Adrenal gland (tissue), 12 donors: ENCODE data around the gene TELO2. TPM values are rescaled to one million over a fixed set of nuclear protein-coding genes. Genes with fewer than 3 reads are reported as not detected.
A peak's percentile ranks its signal among the peaks of the same experiment; 100 is the strongest.
"Not testable (repeated sequence)": the region's sequence is repeated elsewhere in the genome, so short reads cannot be mapped to it uniquely, and the experiment has no call there.

Experiments used
- DNase-seq, 7 donors: peaks; one replicate each; pipeline ENCODE4 v3.0.0-alpha.2; 2019 to 2020
- H3K27ac ChIP-seq, 5 donors: fragments of 200-600 bp; sonication (generic) in 4 of 5; 1 replicate in 3 of 5; 2 replicates in 2 of 5; pipeline versions ENCODE4 v1.5.1 to v1.8.0; 2016 to 2020; ENCODE audit warnings: mild to moderate bottlenecking in 1 of 5
- H3K27me3 ChIP-seq: fragments of 200-600 bp; 2 replicates; pipeline ENCODE4 v1.8.0; 2021
- H3K36me3 ChIP-seq, 2 donors: fragments of 200-600 bp; replicated peaks in 1 of 2; 1 replicate in 1 of 2; 2 replicates in 1 of 2; pipeline versions ENCODE4 v1.5.1 to v1.8.0; 2018 to 2022
- H3K4me1 ChIP-seq, 2 donors: fragments of 200-600 bp; replicated peaks in 1 of 2; 1 replicate in 1 of 2; 2 replicates in 1 of 2; pipeline versions ENCODE4 v1.5.1 to v1.8.0; 2018 to 2021
- H3K4me3 ChIP-seq, 4 donors: fragments of 200-600 bp; sonication (generic) in 3 of 4; one replicate each; pipeline ENCODE4 v1.5.1; 2016 to 2018
- H3K9me3 ChIP-seq, 3 donors: fragments of 200-600 bp; sonication (generic) in 1 of 3; replicated peaks in 1 of 3; 1 replicate in 2 of 3; 2 replicates in 1 of 3; pipeline versions ENCODE4 v1.5.1 to v1.8.0; 2016 to 2021
- CTCF ChIP-seq, 6 experiments: fragments of 450-650 bp in 4 of 6; fragments of 200-600 bp in 2 of 6; sonication (generic) in 1 of 6; IDR thresholded peaks; 1 replicate in 5 of 6; 2 replicates in 1 of 6; pipeline versions ENCODE4 v1.5.1 to v1.8.0; 2016 to 2021; ENCODE audit warnings: antibody characterized with exemption in 6 of 6, mild to moderate bottlenecking in 2 of 6, moderate library complexity in 1 of 6
- POLR2A ChIP-seq, 2 donors: fragments of 450-650 bp; IDR thresholded peaks; one replicate each; pipeline ENCODE4 v1.6.1; 2017; ENCODE audit warnings: antibody characterized with exemption in 2 of 2, mild to moderate bottlenecking in 2 of 2, moderate library complexity in 1 of 2
- WGBS, 4 donors: extraction: QIAGEN DNeasy Blood & Tissue Kit in 2 of 4; methylation state at CpG; one replicate each; pipeline versions ENCODE4 v1.1.5 to v1.1.7; 2013 to 2017; 5-methylcytosine and 5-hydroxymethylcytosine counted together
- intact Hi-C, 2 donors: fragments of 100-400 bp; cut with DNase I; formaldehyde crosslinking; loops; one replicate each; pipeline versions ENCODE4 v1.14.1 to v1.15.0; 2022 to 2023
- polyA plus RNA-seq, 3 donors: library from polyadenylated mRNA; stranded (reverse); fragments of 200-250 nt in 2 of 3; fragments of 350-450 nt in 1 of 3; fragmentation: Illumina TruSeq in 1 of 3; extraction: RNeasy Lipid Tissue Mini Kit (QIAGEN cat#74804) in 1 of 3; gene quantifications; one replicate each; pipeline ENCODE4 v1.2.3, GENCODE V29; 2013 to 2014
- total RNA-seq, 9 donors: library from RNA; depleted of rRNA in 4 of 9; stranded (reverse); fragments of >200 nt in 4 of 9; fragments of 120-200 nt in 1 of 9; fragmentation: NEBNext Ultra II Directional in 1 of 9; extraction: Animal tissue kit (Norgen Biotek cat#: 25700) in 1 of 9; gene quantifications; one replicate each; pipeline versions ENCODE4 v1.1.0 to v1.2.4, GENCODE V29; 2013 to 2023
- donor health status: healthy with polysubstance abuse.
- donor health status: Bipolar disorder and iron deficiency.
- donor health status: DM: yes; HTN: yes; CAD: no.
- donor health status: DM: no; HTN: no; CAD: no.
- donor health status: DM: no; HTN: no; CAD: no.
- donor health status: DM: yes; HTN: yes; CAD: no.

TELO2 gene
- total and polyA plus RNA-seq, 12 donors = 1.3 to 173 (median 23.7) TPM

- intact Hi-C loops = no loop called here
- DNase-seq = peak; percentile 80 to 95 (median 92)
- WGBS, 4 donors = 41 to 48% (median 45%) methylated on average over 10 to 14 of the region's 14 CpGs
- peak overlapping the region; percentile 57 to 89 (median 79) for H3K27ac ChIP-seq
- no peak overlapping the region for H3K4me3 ChIP-seq
- no peaks in the 10 kb centered on the region for H3K36me3 ChIP-seq
- TF ChIP-seq POLR2A (IDR thresholded peaks at IDR 0.05) (peak in 1 of 2 donors; percentile 78), CTCF (IDR thresholded peaks at IDR 0.05) (no peak)
- H3K27me3 ChIP-seq = no peaks in the 10 kb centered on the region
- peaks cover 8 to 35% of the 10 kb centered on the region in 2 donors for H3K4me1 ChIP-seq
- no peaks in the 10 kb centered on the region for H3K9me3 ChIP-seq
These were observed 26.1 kb upstream of the TELO2 start for GRCh38 chr16:1466968-1467521.

- no peak for TF ChIP-seq CTCF (IDR thresholded peaks at IDR 0.05)
- no peak for TF ChIP-seq POLR2A (IDR thresholded peaks at IDR 0.05)
- Histone ChIP-seq H3K4me1 (peaks cover 15 to 45% of the 10 kb centered on the region in 2 donors), H3K27ac (peak overlapping the region; percentile 57 to 89 (median 79)), H3K9me3 (no peaks in the 10 kb centered on the region), H3K36me3 (no peaks in the 10 kb centered on the region), H3K4me3 (no peak overlapping the region), H3K27me3 (no peaks in the 10 kb centered on the region)
- DNase-seq = peak in 5 of 7 donors; percentile 52 to 68 (median 59)
- intact Hi-C loops = no loop called here
- WGBS, 4 donors = 38 to 64% (median 54%) methylated on average over 22 of the region's 22 CpGs
These were observed 24.7 kb upstream of the TELO2 start for GRCh38 chr16:1468426-1468810.

- H3K27me3 ChIP-seq, H3K4me3 ChIP-seq, H3K9me3 ChIP-seq, DNase-seq, intact Hi-C loops, H3K36me3 ChIP-seq: not testable (repeated sequence)
- 61 to 80% (median 72%) methylated on average over 5 of the region's 5 CpGs for WGBS, 4 donors
- Histone ChIP-seq H3K4me1 (peaks cover 21 to 52% of the 10 kb centered on the region in 2 donors), H3K27ac (peak overlapping the region in 3 of 5 donors; percentile 51 to 86 (median 79))
These were observed 24.0 kb upstream of the TELO2 start for GRCh38 chr16:1469141-1469540.

GRCh38 chr16:1469693-1470201 is 23.4 kb upstream of the TELO2 start:
- DNase-seq = no peak
- Histone ChIP-seq H3K27me3 (no peaks in the 10 kb centered on the region), H3K4me1 (peaks cover 21 to 55% of the 10 kb centered on the region in 2 donors), H3K9me3 (no peaks in the 10 kb centered on the region), H3K4me3 (no peak overlapping the region), H3K27ac (peak overlapping the region in 2 of 5 donors; percentile 65 to 86), H3K36me3 (no peaks in the 10 kb centered on the region)
- TF ChIP-seq POLR2A (IDR thresholded peaks at IDR 0.05) = no peak
- 67 to 78% (median 70%) methylated on average over 19 to 20 of the region's 20 CpGs for WGBS, 4 donors
- intact Hi-C loops = no loop called here

- Histone ChIP-seq H3K27me3 (no peaks in the 10 kb centered on the region), H3K9me3 (no peaks in the 10 kb centered on the region), H3K36me3 (no peaks in the 10 kb centered on the region), H3K27ac (peak overlapping the region in 4 of 5 donors; percentile 42 to 86 (median 58)), H3K4me1 (peaks cover 28 to 59% of the 10 kb centered on the region in 2 donors), H3K4me3 (no peak overlapping the region)
- peak in 6 of 7 donors; percentile 41 to 75 (median 64) for DNase-seq
- intact Hi-C loops = no loop called here
- 52 to 67% (median 63%) methylated on average over 7 to 14 of the region's 14 CpGs for WGBS, 4 donors
- TF ChIP-seq CTCF (IDR thresholded peaks at IDR 0.05) (no peak), POLR2A (IDR thresholded peaks at IDR 0.05) (peak in 1 of 2 donors; percentile 38)
These were observed 22.5 kb upstream of the TELO2 start for GRCh38 chr16:1470481-1471251.
